ENCODE results near the gene APBA3.

APBA3 gene

DNA sequence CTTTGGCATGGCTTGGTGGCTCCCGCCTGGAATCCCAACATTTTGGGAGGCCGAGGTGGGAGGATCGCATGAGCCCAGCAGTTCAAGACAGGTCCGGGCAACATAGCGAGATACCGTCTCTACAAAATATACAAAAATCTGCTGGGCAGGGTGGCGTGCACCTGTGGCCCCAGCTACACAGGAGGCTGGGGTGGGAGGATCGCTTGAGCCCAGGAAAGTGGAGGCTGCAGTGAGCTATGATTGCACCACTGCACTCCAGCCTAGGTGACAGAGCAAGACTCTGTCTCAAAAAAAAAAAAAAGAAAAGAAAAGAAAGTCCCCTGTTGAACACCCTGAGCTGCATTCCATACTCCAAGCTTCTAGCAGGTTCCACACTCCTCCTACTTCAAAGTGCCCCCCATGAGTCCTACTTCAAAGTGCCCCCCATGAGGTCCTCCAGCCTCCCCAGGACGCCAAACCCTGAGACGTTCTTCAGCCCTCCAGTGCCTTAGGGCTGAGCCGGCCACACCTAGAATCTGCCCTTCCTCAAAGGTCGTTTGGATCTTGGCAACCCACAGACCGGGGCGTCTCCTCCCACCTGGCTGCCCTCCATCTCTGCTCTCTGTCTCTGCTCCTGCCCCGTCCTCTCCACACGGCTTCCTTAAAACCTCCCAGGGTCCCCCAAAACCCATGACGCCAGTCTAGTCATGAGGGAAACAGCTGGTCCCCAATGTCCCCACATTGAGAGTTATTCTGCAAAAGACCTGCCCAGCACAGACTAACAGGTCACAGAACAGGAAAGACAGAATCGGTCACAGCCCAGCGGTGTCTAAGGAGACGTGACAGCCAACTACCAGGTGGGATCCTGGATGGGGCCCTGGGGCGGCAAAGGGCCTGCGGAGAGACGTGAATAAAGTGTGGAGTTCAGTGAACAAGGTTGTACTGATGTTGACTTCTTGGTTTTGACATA is 48.6 kb downstream of the APBA3 start:
- DNase-seq = no peak

DNA sequence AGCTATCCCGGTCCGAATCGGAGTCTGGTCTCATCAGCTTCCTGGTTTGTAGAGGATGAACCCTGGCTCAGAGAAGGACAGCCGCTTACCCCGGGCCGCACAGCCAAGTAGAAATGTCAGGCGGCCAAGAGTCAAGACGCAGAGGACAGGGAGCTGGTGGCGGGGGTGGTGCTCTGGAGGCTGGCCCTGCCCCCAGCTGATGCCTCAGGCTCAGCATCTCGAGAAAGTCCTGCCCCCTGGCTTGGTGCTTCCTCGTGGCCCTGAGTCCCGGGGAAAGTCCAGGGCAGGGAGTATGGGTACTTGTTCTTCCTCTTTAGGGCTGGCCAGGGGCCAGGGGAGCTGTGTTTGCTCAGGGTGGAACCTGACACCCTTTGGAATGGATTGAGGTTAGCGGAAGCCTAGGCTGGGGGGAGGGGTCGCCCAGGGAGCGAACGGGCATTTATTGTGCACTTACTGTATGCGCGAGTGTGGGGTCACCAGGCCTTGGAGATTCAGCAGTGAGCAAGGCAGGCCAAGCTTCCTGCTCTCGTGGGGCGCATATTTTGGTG is 51.2 kb downstream of the APBA3 start:
- DNase-seq = peak; percentile 34

GRCh38 chr19:3708207-3708931 is 53.1 kb downstream of the APBA3 start, which contains the start of gene TJP3:
TJP3 (plus strand) TSS chr19:3708384; CDS start chr19:3728433, 20,049 bp downstream.
- DNase-seq = no peak

- DNase-seq = no peak
These were observed 53.7 kb downstream of the APBA3 start for GRCh38 chr19:3707868-3708206.

DNA sequence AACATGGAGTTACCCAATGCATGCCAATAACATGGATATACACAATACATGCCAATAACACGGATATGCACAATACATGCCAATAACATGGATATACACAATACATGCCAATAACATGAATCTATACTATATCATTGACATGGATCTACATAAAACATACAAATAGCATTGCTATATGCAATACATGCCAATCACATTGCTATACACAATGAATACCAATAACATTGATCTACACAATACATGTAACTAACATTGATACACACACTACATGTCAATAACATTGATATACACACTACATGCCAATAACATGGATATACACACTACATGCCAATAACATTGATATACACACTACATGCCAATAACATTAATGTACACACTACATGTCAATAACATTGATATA is 60.3 kb downstream of the APBA3 start:
- no peak for DNase-seq
